A549 (cell line): ENCODE results near the gene PIK3C2B. TPM values are rescaled to one million over a fixed set of nuclear protein-coding genes. Genes with fewer than 3 reads are reported as not detected.
A peak's percentile ranks its signal among the peaks of the same experiment; 100 is the strongest.

Experiments
- ATAC-seq, 2 experiments: fragments of 200-7000 bp in 1 of 2; fragments of >200 bp in 1 of 2; cut with Nextera tagmentation in 1 of 2; cut with Tn5 transposase in 1 of 2; 3 replicates each; pipeline versions ENCODE4 v1.8.0 to v1.9.1; 2018 to 2020; ENCODE audit warnings: mild to moderate bottlenecking in 1 of 2, moderate library complexity in 1 of 2
- CTCF ChIA-PET: fragments of 300-600 bp; sonication (Branson Sonifier 250); formaldehyde crosslinking; extraction: SDS; loops from one replicate; lab custom pipeline; 2021; ENCODE audit warnings: antibody characterized with exemption, inconsistent platforms; lab: Yijun Ruan, JAX
- POLR2A ChIA-PET: fragments of 350-600 bp; formaldehyde crosslinking; extraction: SDS; loops from one replicate; lab custom pipeline; 2021; ENCODE audit warnings: antibody characterized with exemption, inconsistent platforms; lab: Yijun Ruan, JAX
- DNase-seq, 2 experiments: peaks; one replicate each; pipeline versions ENCODE4 v3.0.0 to v3.0.0-alpha.2; 2011 to 2016; ENCODE audit warnings: low read depth in 1 of 2, low spot score in 1 of 2
- FAIRE-seq: peaks from 2 replicates; lab custom pipeline; 2011; peaks lifted over from hg19 to GRCh38; lab: Jason Lieb, UNC
- H3K27ac ChIP-seq, 2 experiments: fragments of >200 bp; sonication (Bioruptor Twin); formaldehyde crosslinking; 3 replicates each; pipeline ENCODE4 v1.5.1; 2016 to 2017
- H3K4me1 ChIP-seq: fragments of >200 bp; sonication (Bioruptor Twin); formaldehyde crosslinking; 3 replicates; pipeline ENCODE4 v1.6.1; 2016
- H3K4me2 ChIP-seq: fragments of >200 bp; sonication (Bioruptor Twin); formaldehyde crosslinking; 3 replicates; pipeline ENCODE4 v1.6.1; 2016
- H3K4me3 ChIP-seq: fragments of >200 bp; sonication (Bioruptor Twin); formaldehyde crosslinking; 3 replicates; pipeline ENCODE4 v1.5.1; 2016
- H3K9me3 ChIP-seq: fragments of >200 bp; sonication (Bioruptor Twin); formaldehyde crosslinking; 3 replicates; pipeline ENCODE4 v1.6.1; 2016
- E2F6 ChIP-seq: IDR thresholded peaks from 2 replicates; pipeline ENCODE4 v1.6.1; 2012; ENCODE audit warnings: low read depth, borderline replicate concordance
- ELK1 ChIP-seq: fragments of 150-350 bp; IDR thresholded peaks from 2 replicates; pipeline ENCODE4 v1.6.1; 2014; ENCODE audit warnings: low read depth, mild to moderate bottlenecking, low read length
- GATA3 ChIP-seq: IDR thresholded peaks from 2 replicates; pipeline ENCODE4 v1.6.1; 2012; ENCODE audit warnings: borderline replicate concordance
- HDAC2 ChIP-seq: fragments of 200-600 bp; sonication (generic); IDR thresholded peaks from 2 replicates; pipeline ENCODE4 v1.6.1; 2016
- HMGXB4 ChIP-seq: fragments of 250-450 bp; sonication (Bioruptor Pico); IDR thresholded peaks from 2 replicates; pipeline ENCODE4 v1.5.0; 2021; ENCODE audit warnings: mild to moderate bottlenecking, moderate library complexity, borderline replicate concordance
- JUNB ChIP-seq: fragments of >200 bp; sonication (Bioruptor Twin); formaldehyde crosslinking; IDR thresholded peaks from 2 replicates; pipeline ENCODE4 v1.6.1; 2016
- KDM5A ChIP-seq: fragments of 200-600 bp; sonication (generic); IDR thresholded peaks from 2 replicates; pipeline ENCODE4 v1.6.1; 2016; ENCODE audit warnings: antibody characterized with exemption, mild to moderate bottlenecking
- NR3C1 ChIP-seq: fragments of >200 bp; sonication (Bioruptor Twin); formaldehyde crosslinking; IDR thresholded peaks from 3 replicates; pipeline ENCODE4 v1.6.1; 2017
- POLR2A ChIP-seq: IDR thresholded peaks from 2 replicates; pipeline ENCODE4 v1.6.1; 2012; ENCODE audit warnings: mild to moderate bottlenecking, low read length
- RARB ChIP-seq: fragments of 250-450 bp; sonication (Bioruptor Pico); IDR thresholded peaks from 2 replicates; pipeline ENCODE4 v1.8.0; 2021; ENCODE audit warnings: mild to moderate bottlenecking, moderate library complexity
- REST ChIP-seq: fragments of 200-600 bp; sonication (generic); IDR thresholded peaks from 2 replicates; pipeline ENCODE4 v1.6.1; 2016; ENCODE audit warnings: antibody characterized with exemption, mild to moderate bottlenecking, moderate library complexity
- SMC3 ChIP-seq: fragments of >200 bp; sonication (Bioruptor Twin); formaldehyde crosslinking; IDR thresholded peaks from 3 replicates; pipeline ENCODE4 v1.6.1; 2018; ENCODE audit warnings: inconsistent platforms
- ZFP36 ChIP-seq: fragments of 450-650 bp; IDR thresholded peaks from 2 replicates; pipeline ENCODE4 v1.6.1; 2014; ENCODE audit warnings: borderline replicate concordance; ENCODE audit not compliant: partially characterized antibody
- WGBS: methylation state at CpG from one replicate; pipeline ENCODE4 v1.1.6; 2017; ENCODE audit errors: missing lambda C conversion rate; 5-methylcytosine and 5-hydroxymethylcytosine counted together
- polyA plus RNA-seq, 4 experiments: library from polyadenylated mRNA; depleted of rRNA in 3 of 4; stranded (reverse); fragments of >200 nt; fragmentation: RNase III in 1 of 4; extraction: RNeasy Plus Mini Kit Qiagen cat#74134 plus additional on column Dnase treatment in 1 of 4; gene quantifications; 2 replicates in 3 of 4; 3 replicates in 1 of 4; pipeline ENCODE4 v1.2.3, GENCODE V29; 2011 to 2017
- TF ChIP-seq, protein P1 (sequence below): fragments of >200 bp; sonication (Bioruptor Twin); formaldehyde crosslinking; IDR thresholded peaks from 3 replicates; pipeline ENCODE4 v1.5.1; 2016

Gene PIK3C2B
- polyA plus RNA-seq, 2 of the 4 experiments (the other 2 are of a cell fraction), result 9.2 to 9.7 TPM

DNA sequence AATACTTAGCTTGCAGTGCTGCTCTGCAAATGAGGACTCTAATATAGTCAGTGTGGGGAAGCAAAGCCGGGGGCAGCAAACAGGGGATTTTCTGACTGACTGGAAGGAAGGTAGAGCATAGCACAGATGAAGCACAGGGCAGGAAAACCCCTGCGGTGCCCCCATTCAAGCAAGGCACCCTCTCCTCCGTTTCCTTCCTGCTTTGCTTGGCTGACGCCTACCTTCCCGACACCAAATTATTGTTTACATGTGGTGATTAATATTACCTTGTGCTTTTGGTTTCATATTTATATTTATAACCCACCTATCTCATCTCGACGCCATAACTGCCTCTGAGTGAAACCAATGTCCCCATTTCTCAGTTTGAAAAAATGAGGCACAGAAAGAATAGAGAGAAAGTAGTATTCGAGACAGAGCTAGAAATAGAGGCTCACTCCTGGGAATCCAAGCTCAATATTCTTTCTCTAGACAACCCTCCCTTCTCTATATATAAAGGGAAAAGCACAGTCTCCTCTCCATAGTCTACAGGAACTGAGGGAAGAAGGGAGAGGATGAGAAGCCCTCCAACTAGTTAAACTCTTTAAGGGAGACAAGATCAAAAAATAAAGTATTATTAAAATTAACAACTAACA, 41.3 kb downstream of the PIK3C2B start:
- FAIRE-seq, result no peak
- no peak overlapping the region for H3K4me2 ChIP-seq
- ATAC-seq, result no peak
- H3K4me3 ChIP-seq, result no peak overlapping the region
- ChIA-PET CTCF (interaction anchor here (1.2 to 18.2 kb wide), 3 partner anchors 22 to 354 kb away, joined by 4 to 530 read pairs (median 13); partner anchors contain the start of gene PIK3C2B), POLR2A (no interaction called here)
- TF ChIP-seq HDAC2 (no peak), SMC3 (no peak), GATA3 (no peak), JUNB (no peak), REST (no peak), ELK1 (no peak)
- H3K27ac ChIP-seq, result no peak overlapping the region
- no peaks in the 10 kb centered on the region for H3K9me3 ChIP-seq
- H3K4me1 ChIP-seq, result peaks cover 36% of the 10 kb centered on the region
- WGBS, result 84% methylated on average over 8 of the region's 8 CpGs
- no peak for DNase-seq

DNA sequence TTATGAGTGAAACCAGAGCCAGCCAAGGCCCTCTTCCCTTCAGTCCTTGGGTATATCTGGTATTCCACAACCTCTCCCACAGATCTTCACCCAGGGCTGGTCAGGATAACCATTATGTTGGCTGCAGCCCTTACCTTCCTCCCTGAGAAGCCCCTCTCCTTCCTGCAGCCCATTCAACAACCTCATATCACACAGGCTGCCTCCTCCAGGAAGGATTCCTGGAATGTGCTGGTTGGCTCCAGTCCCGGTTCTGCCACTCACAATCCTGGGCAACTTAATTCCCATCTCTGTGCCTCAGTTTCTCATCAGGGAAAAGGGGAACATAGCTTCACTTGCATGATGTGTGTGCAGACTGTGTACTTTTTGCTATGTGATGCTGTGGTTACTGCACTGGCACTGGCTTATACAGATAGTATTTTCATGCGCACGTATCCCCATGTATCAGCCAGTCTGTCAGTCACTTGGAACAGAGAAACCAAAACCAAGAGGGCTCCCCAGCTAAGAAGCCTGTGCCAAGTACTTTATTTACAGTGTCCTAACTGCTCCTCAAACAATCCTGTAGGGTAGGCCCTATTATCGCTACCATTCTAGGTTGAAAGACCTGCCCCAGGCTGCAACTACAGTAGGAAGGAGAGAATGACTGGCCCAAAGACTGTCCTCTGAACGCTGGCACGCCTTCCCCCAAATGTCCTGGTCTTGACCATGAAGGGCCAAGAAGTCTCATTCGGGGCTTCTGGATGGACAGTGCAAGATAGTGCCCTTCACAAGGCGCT, 43.1 kb downstream of the PIK3C2B start:
- ChIA-PET POLR2A (no interaction called here), CTCF (interaction anchor here (0.6 to 18.2 kb wide), 6 partner anchors 14 to 356 kb away, joined by 3 to 530 read pairs (median 12); partner anchors contain the start of gene PIK3C2B)
- TF ChIP-seq, protein P1, sequence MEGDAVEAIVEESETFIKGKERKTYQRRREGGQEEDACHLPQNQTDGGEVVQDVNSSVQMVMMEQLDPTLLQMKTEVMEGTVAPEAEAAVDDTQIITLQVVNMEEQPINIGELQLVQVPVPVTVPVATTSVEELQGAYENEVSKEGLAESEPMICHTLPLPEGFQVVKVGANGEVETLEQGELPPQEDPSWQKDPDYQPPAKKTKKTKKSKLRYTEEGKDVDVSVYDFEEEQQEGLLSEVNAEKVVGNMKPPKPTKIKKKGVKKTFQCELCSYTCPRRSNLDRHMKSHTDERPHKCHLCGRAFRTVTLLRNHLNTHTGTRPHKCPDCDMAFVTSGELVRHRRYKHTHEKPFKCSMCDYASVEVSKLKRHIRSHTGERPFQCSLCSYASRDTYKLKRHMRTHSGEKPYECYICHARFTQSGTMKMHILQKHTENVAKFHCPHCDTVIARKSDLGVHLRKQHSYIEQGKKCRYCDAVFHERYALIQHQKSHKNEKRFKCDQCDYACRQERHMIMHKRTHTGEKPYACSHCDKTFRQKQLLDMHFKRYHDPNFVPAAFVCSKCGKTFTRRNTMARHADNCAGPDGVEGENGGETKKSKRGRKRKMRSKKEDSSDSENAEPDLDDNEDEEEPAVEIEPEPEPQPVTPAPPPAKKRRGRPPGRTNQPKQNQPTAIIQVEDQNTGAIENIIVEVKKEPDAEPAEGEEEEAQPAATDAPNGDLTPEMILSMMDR, result no peak
- TF ChIP-seq POLR2A (no peak), ZFP36 (peak; percentile 60), HMGXB4 (no peak), E2F6 (no peak), NR3C1 (no peak), KDM5A (no peak), RARB (CRISPR knock-in tag) (no peak)
- no peak for FAIRE-seq
- WGBS, result 74% methylated on average over 8 of the region's 8 CpGs
- Histone ChIP-seq H3K9me3 (no peaks in the 10 kb centered on the region), H3K27ac (peak overlapping the region; percentile 44 to 67; a peak in 5 of 6 replicates), H3K4me3 (no peak overlapping the region), H3K4me1 (peaks cover 37% of the 10 kb centered on the region), H3K4me2 (peak overlapping the region; percentile 41)
- no peak for DNase-seq
- ATAC-seq, result no peak
